ENCODE measurements around the gene HMMR.
"Not testable (repeated sequence)": the region's sequence is repeated elsewhere in the genome, so short reads cannot be mapped to it uniquely, and the experiment has no call there.

Gene HMMR

DNA sequence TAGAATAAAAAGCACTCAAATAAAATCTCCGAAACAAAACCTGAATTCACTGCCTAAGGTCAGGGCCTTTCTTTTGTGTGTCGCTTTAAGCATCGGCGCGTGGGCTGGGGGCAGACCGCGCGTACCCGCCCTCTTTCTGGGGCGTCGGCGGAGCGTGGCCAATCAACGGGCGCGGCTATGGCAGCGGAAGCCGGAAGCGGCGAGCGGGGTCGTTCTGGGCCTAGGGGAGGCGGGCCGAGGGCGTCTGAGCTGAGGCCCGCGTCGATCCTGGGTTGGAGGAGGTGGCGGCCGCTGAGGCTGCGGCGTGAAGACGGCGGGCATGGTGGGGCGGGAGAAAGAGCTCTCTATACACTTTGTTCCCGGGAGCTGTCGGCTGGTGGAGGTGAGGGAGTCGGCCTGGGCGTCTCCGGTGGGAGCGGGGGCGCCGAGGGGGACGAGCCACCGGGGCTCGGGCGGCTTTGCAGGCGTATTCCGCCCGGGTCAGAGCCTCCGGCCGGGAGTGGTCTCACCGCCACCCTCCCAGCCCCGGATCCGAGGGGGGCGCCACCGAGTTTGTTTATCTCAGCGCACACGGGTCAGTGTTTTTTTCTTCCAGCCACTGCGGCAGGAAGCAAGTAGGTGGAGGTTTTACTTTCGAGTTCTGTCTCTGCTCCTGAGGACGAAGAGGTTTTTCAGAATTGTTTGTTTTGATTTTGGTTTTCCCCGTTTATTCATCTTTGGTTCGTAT lies 45.1 kb downstream of the HMMR start, which contains the start of gene MAT2B:
Gene MAT2B (plus strand): TSS at position 252 of the 727 bp plus-strand sequence. CDS start 68 bp downstream, at position 320.
- peak; percentile 96 for DNase-seq (ENCODE audit: low spot score)

DNA sequence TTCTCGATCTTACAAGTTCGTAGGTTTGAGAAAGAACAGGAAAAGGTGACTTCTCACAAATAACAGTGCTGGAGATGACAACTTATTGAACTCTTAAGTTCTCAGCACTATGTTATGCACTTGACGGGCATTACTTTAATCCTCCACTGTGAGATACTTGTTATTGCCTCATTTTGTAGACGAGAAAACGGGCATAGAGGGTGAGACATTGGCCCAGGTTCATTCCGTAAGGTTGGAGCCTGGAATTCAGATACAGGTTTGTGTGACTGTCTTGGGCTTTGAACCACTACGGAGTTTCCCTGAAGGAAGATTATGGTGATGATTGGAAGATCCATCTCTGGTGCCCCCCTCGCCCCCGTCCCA lies 45.6 kb downstream of the HMMR start:
- no peak for DNase-seq (ENCODE audit: low spot score)

DNA sequence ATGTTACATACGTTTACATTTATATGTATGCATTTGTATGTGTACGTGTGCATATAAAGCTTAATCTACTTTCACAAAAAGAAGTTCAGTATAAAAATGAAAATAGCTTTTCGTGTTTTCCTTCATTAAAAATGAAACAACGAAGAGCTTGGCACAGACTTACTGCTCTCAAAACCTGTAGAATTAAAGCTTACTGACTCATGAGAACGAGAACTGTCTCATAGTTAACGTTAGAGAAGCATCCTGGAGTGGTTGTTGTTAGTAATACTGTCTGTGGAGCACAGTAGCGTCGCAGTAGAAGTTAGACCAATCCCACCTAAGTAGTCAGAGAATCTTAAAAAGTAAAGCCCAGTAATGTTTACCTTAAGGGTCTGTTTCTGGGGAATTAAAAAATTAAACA lies 46.3 kb downstream of the HMMR start:
- DNase-seq (ENCODE audit: low spot score), result no peak

DNA sequence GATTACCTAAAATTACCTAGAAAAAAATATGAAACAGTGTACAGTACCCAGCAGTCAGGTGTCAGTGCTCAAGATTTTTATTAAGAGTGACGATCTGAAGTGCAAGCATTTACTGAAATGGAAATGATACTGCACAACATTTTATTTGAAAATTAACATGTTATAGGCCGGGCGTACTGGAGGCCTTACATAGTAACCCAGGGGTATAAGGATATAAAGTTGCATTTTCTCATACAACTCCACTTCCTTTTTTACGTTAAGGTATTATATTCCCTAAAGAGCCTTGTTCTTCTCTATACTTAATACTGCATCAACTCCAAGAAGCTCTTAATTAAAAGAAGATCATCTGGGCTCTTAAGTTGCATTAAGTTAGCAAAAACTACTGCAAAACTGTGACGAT lies 48.3 kb downstream of the HMMR start:
- no peak for DNase-seq (ENCODE audit: low spot score)

DNA sequence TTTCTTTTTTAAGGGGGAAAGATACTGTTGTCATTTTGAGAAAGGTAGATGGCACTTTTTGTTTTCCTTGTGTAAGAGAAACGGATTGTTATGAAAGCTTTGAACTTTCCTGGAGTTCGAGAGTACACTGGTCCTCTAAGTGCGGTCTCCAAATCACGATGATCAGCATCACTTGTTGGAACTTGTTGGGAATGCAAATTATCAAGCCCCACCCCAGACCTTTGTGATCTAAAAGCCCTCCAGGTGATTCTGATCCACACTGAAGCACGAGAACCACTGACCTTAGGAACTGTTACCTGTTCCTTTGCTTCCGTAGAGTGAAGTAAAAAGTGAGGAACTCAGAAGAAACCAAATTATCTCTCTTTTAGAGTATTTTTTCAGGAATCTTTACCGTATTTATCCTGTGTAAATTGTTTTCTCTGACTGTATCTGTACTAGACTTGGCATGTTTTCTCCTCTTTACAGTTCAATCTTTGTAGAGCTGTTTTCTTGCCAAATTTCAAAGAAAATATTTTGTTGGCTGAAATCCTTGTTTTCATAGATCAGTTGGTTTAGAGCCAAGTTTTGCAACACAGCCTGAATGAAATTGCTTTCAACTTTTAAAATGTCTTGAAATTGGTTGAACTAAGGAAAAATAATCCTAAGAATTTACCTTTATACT lies 49.0 kb downstream of the HMMR start:
- no peak for DNase-seq (ENCODE audit: low spot score)

DNA sequence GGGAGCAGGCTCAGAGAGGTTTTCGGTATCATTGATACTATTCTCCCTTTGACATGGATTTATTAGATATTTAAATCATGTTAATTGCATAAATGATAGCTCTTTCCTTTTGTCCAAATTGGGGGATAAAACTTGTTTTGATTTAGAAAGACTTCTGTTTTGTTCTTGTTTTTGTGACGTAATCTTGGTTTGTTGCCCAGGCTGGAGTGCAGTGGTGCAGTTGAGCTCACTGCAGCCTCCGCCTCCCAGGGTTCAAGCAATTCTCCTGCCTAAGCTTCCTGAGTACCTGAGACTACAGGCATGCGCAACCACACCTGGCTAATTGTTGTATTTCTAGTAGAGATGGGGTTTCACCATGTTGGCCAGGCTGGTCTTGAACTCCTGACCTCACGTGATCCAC lies 52.1 kb downstream of the HMMR start:
- DNase-seq (ENCODE audit: low spot score), result no peak

DNA sequence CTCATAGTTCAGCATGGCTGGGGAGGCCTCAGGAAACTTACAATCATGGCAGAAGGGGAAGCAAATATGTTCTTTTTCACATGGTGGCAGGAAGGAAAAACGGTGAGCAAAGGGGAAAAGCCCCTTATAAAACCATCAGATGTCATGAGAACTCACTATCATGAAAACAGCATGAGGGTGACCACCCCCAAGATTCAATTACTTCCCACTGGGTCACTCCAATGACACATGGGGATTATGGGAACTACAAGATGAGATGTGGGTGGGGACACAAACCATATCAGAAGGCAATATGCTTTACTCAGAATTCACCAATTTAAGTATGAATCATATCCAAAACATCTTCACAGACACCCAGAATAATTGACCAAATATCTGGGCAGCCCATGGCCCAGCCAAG lies 64.7 kb downstream of the HMMR start:
- no peak for DNase-seq (ENCODE audit: low spot score)

DNA sequence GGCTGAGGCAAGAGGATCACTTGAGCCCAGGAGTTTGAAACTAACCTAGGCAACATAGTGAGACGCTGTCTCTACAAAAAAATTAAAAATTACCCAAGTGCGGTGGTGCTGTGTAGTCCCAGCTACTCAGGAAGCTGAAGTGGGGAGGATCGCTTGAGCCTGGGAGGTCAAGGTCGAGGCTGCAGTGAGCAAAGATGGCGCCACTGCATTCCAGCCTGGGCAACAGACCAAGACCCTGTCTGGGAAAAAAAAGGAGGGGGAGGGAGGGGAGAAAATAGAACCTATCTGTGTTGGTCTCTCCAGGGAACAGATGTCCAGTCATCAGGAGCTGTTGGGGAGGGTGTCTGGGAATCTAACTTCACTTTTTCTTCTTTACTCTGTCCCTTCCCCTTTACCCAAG lies 69.3 kb downstream of the HMMR start:
- DNase-seq (ENCODE audit: low spot score), result no peak

DNA sequence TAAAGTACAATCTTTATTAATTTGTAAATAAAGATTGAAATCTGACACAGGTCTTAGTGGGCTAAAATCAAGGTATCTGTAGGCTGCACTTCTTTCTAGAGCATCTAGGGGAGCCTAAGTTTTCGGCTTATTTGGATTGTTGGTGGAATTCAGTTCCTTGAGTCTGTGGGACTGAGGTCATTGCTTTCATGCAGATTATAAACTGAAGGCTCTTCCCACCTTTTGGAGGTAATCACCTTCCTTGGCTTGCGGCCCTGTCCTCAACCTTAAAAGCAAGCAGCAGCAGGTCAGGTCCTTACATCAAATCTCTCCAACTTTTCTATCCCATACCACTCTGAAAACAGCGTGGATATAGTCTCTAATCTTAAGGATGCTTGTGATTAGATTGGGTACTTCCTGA lies 70.8 kb downstream of the HMMR start:
- DNase-seq (ENCODE audit: low spot score), result no peak

DNA sequence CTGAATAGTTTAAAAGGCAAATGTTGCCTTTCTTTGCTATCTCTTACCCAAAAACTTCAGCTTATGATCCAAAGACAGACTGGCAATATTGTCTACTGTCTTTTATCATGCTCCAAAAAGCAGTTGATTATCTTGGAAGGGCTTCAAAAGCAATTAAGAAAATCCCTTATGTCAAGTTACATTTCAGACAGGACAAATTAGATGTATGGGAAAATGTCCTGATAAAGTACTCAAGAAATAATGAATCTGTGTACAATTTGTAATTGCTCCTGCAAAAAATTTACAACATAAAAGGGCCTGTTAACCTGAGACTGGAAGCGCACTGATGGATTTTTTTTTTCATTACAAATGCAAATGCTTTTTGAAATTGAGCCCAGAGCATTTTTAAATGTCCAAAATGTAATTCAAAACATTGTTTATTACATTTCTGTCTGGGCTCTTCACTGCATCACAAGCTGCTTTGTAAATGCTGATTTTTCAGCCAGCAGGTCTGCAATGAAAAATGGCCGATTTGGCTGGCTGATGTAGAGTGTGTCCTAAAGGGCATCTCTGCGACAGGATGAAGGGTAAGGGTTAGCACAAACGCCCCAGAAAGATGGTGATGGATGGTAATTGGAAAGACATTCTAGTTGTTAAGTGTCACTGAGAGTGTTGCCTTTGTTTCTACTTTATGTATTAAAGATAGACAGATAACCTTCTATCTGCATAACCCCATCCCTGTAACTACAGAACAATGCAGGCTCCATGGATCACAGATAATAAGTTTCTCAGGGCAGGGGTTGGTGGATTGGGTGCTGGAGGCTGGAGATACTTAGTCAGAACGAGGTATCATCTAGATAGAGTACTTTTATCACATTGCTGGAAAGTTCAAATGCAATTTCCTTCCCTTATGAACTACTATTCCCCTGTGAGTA lies 72.0 kb downstream of the HMMR start:
- DNase-seq (ENCODE audit: low spot score), result peak; percentile 19

DNA sequence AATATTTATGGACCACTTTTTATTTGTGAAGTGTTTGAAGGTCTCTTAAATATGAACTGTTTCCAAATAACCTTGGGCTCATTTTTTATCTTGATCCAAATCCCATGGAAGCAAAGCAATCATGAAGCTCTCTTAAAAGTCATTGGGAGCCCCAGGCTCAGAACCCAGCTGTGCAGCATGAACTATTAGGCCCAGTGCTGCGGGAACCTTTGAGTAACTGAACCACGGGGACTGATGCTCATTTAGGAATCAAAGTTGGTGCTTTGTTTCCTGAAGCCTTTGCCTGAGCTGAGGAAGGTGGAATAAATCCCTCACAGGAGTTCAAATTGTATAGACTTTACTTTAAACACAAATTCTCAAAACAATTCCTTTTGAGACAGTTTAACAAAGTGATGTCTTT lies 72.8 kb downstream of the HMMR start:
- DNase-seq (ENCODE audit: low spot score), result no peak

DNA sequence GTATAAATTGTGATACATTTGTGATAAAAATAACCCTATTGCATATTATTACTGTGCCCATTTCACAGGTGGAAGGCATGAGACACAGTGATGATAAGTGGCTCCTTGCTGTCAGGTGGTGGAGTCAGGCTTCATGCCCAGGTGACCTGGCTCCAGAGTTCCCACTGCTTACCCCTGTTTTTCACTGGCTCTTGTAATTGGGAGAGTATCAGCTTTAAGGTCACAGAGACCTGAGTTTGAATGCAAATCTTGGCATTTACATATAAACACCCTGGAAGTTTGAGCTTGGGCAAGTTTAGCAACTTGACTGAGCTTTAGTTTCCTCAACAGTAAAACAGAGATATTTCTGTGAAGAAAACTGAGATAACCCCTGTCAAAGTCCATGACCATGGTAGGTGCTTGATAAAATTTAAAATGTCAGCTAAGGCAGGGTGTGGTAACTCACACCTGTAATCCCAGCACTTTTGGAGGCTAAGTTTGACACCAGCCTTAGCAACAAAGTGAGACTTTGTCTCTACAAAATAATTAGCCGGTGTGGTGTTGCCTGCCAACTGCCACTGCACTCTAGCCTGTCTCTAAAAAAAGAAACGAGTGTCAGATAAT lies 74.2 kb downstream of the HMMR start:
- DNase-seq (ENCODE audit: low spot score), result no peak

DNA sequence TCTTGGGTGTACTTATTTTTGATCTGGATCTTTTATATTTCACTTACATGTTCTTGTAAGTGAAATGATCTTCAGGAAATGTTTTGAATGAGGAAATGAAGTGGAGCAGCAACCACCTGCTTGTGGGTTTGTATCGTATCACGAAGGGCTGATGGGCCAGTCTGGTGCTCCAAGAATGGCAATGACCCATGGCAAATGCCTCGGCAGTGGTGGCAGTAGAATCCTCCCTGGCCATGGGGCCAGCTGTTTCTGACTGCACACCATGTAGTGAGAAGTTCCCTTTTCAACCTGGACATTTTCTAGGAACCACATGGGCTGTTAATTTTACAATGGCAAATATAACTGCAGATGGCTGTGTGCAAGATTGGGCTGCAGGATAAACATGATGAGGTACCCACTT lies 74.9 kb downstream of the HMMR start:
- no peak for DNase-seq (ENCODE audit: low spot score)

DNA sequence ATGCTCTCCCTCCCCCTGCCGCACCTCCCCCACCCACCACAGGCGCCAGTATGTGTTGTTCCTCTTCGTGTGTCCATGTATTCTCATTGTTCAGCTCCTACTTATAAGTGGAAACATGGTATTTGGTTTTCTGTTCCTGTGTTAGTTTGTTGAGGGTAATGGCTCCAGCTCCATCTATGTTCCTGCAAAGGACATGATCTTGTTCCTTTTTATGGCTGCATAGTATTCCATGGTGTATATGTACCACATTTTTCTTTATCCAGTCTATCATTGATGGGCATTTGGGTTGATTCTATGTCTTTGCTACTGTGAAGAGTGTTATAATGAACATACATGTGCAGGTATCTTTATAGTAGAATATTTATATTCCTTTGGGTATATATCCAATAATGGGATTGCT lies 76.0 kb downstream of the HMMR start:
- DNase-seq (ENCODE audit: low spot score), result not testable (repeated sequence)

DNA sequence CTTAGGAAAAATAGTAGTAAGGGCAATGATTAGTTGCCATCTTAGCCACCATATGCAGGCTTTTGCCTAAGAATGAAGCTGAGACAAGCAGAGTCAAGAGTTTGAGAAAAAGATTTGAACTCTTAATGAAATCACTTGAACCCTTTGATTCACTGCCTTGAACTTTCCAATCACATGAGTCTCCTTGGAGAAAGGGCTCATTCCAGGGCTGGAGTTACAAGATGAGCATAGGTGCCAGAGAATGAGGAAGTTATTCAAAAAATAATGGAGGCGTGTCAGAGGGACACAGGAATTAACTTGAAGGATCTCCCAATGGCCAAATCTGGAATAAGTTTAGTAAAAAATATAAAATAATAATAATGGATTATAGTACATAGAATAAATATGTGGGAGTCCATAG lies 80.3 kb downstream of the HMMR start:
- DNase-seq (ENCODE audit: low spot score), result no peak

Small RNA genes within 50 kb of the gene (small RNA-seq; reads per million reads assigned to genes)
- 0 reads per million in 2 experiments for gene AC008723.1

Measured in SK-N-DZ (cell line).